SH-SY5Y (cell line): Measurements from ENCODE around the gene MSMB.

Experiments
- GATA2 ChIP-seq: IDR thresholded peaks from 2 replicates; pipeline ENCODE4 v1.6.1; 2011; ENCODE audit warnings: mild to moderate bottlenecking, low read depth, low read length
- GATA3 ChIP-seq: IDR thresholded peaks from 2 replicates; pipeline ENCODE4 v1.6.1; 2011; ENCODE audit warnings: low read depth, mild to moderate bottlenecking, low read length, moderate library complexity

DNA sequence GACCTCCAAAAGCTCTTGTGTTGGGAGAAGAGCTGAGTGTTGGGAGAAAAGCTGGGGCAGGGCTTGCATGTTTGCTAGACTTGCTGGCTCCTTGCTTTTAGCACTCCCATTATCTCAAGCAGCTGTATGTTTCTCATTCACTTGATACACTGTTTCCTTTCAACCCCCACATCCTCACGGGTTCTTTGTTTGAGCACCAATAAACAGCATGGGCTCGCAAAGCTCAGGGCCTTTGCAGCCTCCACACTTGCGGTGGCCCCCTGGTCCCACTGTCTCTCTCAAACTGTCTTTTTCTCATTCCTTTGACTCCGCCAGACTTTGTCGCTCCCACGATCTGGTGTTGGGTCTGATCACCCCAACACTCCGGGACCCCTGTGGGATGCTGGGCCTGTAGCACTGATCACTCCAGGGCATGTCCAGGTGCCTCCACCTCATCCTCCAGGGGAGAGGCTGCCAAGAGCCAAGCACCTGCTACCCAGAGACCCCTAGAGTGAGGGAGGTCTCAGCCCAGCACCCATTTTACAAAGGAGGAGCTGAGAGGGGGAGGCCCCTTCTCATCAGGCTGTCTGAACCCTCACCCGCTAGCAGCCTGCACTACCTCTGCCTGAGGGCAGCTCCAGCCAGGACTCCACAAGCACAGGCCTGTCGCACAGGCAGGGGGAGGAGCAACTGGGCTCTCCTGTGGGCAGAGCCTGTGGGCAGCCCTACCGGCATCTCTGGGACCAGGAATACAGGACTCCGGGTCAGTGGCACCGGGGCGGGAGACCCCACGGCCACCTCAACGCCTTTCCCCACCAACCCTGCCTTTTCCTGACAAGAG is 49.1 kb upstream of the MSMB start:
- TF ChIP-seq GATA3 (no peak), GATA2 (no peak)
